Uterus (tissue), 4 donors: Measurements from ENCODE around the gene TGM2. TPM values are rescaled to one million over a fixed set of nuclear protein-coding genes. Genes with fewer than 3 reads are reported as not detected.

Experiments
- DNase-seq, 2 donors: peaks; one replicate each; pipeline ENCODE4 v3.0.0-alpha.2; 2019 to 2020
- H3K27ac ChIP-seq, 2 donors: fragments of 200-600 bp; sonication (generic); 1 replicate in 1 of 2; 2 replicates in 1 of 2; pipeline ENCODE4 v1.5.1; 2016 to 2018
- H3K27me3 ChIP-seq, 2 donors: fragments of 200-600 bp; sonication (generic); one replicate each; pipeline ENCODE4 v1.5.1; 2018 to 2019; ENCODE audit warnings: control low read depth in 1 of 2
- H3K36me3 ChIP-seq, 2 donors: fragments of 200-600 bp; sonication (generic); one replicate each; pipeline ENCODE4 v1.5.1; 2019; ENCODE audit warnings: control low read depth in 1 of 2
- H3K4me1 ChIP-seq, 2 donors: fragments of 200-600 bp; sonication (generic); one replicate each; pipeline ENCODE4 v1.5.1; 2018 to 2019; ENCODE audit warnings: control low read depth in 1 of 2
- H3K4me3 ChIP-seq, 2 donors: fragments of 200-600 bp; sonication (generic); 1 replicate in 1 of 2; 2 replicates in 1 of 2; pipeline ENCODE4 v1.5.1; 2018 to 2019; ENCODE audit warnings: mild to moderate bottlenecking in 1 of 2
- H3K9me3 ChIP-seq, 2 donors: fragments of 200-600 bp; sonication (generic); one replicate each; pipeline ENCODE4 v1.5.1; 2019; ENCODE audit warnings: control low read depth in 1 of 2
- POLR2A ChIP-seq, 2 donors: fragments of 450-650 bp; IDR thresholded peaks; one replicate each; pipeline ENCODE4 v1.6.1; 2016; ENCODE audit warnings: antibody characterized with exemption in 2 of 2, mild to moderate bottlenecking in 1 of 2, moderate library complexity in 1 of 2
- intact Hi-C: fragments of 100-400 bp; cut with DNase I; formaldehyde crosslinking; loops from one replicate; pipeline ENCODE4 v1.15.1; 2023; ENCODE audit warnings: low total_unique reads
- total RNA-seq, 4 donors: library from RNA; depleted of rRNA in 3 of 4; stranded (reverse); fragments of >200 nt in 3 of 4; gene quantifications; one replicate each; pipeline versions ENCODE4 v1.1.0 to v1.2.4, GENCODE V29; 2014 to 2023
- TF ChIP-seq, protein P1 (sequence below), 4 experiments: fragments of 200-600 bp in 2 of 4; fragments of 450-650 bp in 2 of 4; sonication (generic) in 2 of 4; IDR thresholded peaks; one replicate each; pipeline ENCODE4 v1.5.1; 2016 to 2019; ENCODE audit warnings: antibody characterized with exemption in 4 of 4, mild to moderate bottlenecking in 2 of 4, moderate library complexity in 1 of 4
- donor health status: DM: yes; HTN: yes; CAD: no.

TGM2 gene
- total RNA-seq, 4 donors from 2014 or later = 136 to 639 (median 209) TPM

DNA sequence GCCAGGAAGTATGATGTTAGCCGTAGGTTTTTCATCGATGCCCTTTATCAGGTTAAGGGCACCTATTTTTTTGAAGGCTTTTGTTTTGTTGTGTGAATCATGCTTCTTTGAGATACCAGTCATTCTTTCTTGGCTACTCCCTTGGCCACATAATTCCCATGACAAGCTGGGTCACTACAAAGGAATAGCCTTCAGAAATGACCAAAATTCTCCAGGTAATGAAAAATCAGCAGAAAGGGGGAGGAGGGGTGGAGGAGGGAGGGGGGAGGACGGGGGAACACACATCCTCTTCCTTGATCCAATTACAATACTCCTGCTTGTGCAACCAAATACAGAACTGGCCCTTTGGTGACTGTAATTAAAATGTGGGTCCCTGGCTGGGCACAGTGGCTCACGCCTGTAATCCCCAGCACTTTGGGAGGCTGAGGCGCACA is 21.7 kb upstream of the TGM2 start:
- Histone ChIP-seq H3K36me3 (no peaks in the 10 kb centered on the region), H3K27me3 (no peaks in the 10 kb centered on the region), H3K4me3 (no peak overlapping the region), H3K9me3 (no peaks in the 10 kb centered on the region), H3K27ac (no peak overlapping the region), H3K4me1 (peaks cover 0 to 6% of the 10 kb centered on the region in 2 donors)
- TF ChIP-seq POLR2A (IDR thresholded peaks at IDR 0.05) = no peak
- TF ChIP-seq, protein P1, sequence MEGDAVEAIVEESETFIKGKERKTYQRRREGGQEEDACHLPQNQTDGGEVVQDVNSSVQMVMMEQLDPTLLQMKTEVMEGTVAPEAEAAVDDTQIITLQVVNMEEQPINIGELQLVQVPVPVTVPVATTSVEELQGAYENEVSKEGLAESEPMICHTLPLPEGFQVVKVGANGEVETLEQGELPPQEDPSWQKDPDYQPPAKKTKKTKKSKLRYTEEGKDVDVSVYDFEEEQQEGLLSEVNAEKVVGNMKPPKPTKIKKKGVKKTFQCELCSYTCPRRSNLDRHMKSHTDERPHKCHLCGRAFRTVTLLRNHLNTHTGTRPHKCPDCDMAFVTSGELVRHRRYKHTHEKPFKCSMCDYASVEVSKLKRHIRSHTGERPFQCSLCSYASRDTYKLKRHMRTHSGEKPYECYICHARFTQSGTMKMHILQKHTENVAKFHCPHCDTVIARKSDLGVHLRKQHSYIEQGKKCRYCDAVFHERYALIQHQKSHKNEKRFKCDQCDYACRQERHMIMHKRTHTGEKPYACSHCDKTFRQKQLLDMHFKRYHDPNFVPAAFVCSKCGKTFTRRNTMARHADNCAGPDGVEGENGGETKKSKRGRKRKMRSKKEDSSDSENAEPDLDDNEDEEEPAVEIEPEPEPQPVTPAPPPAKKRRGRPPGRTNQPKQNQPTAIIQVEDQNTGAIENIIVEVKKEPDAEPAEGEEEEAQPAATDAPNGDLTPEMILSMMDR (IDR thresholded peaks at IDR 0.05) = no peak
- DNase-seq = no peak
- intact Hi-C loops = no loop called here

DNA sequence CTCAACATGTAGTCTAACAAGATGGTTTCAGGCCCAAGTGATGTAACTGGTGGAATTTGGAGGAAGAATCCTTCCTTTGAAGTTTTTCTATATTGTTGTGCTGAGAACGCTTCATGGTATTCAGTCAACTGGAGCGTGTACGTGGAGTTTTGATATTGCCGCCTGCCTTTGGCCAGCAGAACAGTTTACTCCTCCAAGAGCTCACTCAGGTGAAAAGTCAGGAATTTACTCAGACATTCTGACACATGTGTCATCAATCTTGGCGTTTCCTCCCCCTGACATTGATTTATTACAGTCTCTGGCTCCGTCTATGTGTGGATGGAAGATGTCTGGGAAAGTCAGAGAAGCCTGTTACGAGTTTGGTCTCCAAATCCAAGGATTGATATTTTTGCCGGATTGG is 19.0 kb upstream of the TGM2 start:
- H3K27ac ChIP-seq = no peak overlapping the region
- intact Hi-C loops = no loop called here
- no peak overlapping the region for H3K4me3 ChIP-seq
- H3K4me1 ChIP-seq = no peaks in the 10 kb centered on the region
- no peaks in the 10 kb centered on the region for H3K36me3 ChIP-seq
- H3K9me3 ChIP-seq = no peaks in the 10 kb centered on the region
- H3K27me3 ChIP-seq = no peaks in the 10 kb centered on the region
- no peak for DNase-seq
- TF ChIP-seq POLR2A (IDR thresholded peaks at IDR 0.05) = no peak
- TF ChIP-seq, protein P1 (IDR thresholded peaks at IDR 0.05) = no peak

DNA sequence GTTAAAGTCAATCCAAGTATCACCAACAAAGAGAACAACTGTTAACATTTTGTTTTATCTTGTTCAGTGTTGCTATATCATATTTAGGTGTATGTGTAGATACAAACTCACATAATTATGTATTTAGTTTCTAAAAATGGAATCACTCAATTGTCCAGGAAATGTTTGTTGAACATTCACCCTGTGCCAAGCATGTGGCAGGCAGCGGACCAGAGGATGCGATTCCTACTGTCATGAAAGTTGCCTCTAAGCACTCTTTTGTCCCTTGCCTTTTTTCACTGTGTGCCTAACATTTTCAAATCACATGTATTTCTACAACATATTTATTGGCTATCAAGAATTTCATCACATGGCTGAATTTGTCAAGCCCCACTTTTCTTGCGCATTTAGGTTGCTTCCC is 16.9 kb upstream of the TGM2 start:
- no peaks in the 10 kb centered on the region for H3K36me3 ChIP-seq

DNA sequence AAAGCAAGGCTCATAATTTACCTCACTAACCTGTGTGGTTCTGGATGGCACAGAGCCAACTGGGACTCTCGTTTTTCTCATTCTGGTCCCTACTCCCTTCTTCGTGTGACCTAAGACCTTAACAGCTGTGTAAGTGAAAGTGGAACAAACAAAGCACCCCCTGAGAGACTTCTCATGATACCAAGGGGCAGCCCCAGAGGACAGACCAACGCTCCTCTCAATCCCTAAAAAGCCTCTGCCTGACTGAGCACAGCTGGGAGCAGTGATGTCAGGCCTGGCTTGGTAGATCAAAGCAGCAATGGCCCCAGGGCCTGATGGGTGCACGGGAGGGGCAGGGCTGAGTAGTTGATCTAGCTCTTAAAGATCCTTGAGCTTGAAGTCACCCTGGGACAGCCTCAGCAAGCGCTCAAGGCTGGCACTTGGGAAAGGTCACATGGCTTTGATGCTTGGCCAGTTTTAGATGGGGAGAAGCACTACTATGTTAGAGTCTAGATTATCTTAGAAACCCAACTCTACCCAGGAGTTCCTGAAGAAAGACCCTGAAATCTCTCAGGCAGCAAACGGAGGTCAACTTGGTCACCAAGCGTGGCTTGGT is 16.2 kb upstream of the TGM2 start:
- DNase-seq = peak in 1 of 2 donors; percentile 11

More for the DNA sequence above, 16.9 kb upstream of the TGM2 start:
- H3K9me3 ChIP-seq = no peaks in the 10 kb centered on the region
- H3K27ac ChIP-seq = no peak overlapping the region
- H3K4me1 ChIP-seq = no peaks in the 10 kb centered on the region
- intact Hi-C loops = no loop called here
- DNase-seq = no peak
- no peak for TF ChIP-seq POLR2A (IDR thresholded peaks at IDR 0.05)
- TF ChIP-seq, protein P1 (IDR thresholded peaks at IDR 0.05) = no peak
- no peak overlapping the region for H3K4me3 ChIP-seq
- no peaks in the 10 kb centered on the region for H3K27me3 ChIP-seq

DNA sequence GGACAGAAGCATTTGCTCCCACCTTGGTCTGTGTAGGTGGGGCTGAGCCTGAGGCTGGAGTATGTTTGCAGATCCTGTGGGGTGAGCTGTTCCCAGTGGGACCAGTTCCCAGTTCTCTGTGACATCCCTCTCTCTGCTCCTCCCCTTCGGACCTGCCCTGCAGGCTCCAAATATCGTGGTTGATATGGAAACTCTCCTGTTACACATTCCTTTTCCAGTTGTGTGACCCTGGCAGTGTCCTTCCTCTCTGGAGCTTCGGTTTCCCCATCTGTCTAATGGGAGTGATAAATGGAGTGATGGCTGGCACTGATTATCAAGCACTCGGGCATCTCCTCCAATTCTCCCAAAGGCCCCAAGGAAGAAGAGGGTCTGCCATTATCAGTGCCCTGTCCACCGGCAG is 15.7 kb upstream of the TGM2 start:
- DNase-seq = peak in 1 of 2 donors; percentile 9

More for the DNA sequence above, 16.2 kb upstream of the TGM2 start:
- intact Hi-C loops = no loop called here
- Histone ChIP-seq H3K27ac (no peak overlapping the region), H3K36me3 (no peaks in the 10 kb centered on the region), H3K9me3 (no peaks in the 10 kb centered on the region), H3K27me3 (no peaks in the 10 kb centered on the region), H3K4me3 (no peak overlapping the region), H3K4me1 (no peaks in the 10 kb centered on the region)
- TF ChIP-seq, protein P1 (IDR thresholded peaks at IDR 0.05) = no peak
- TF ChIP-seq POLR2A (IDR thresholded peaks at IDR 0.05) = no peak

More for the DNA sequence above, 15.7 kb upstream of the TGM2 start:
- H3K36me3 ChIP-seq = no peaks in the 10 kb centered on the region
- H3K27ac ChIP-seq = no peak overlapping the region
- H3K9me3 ChIP-seq = no peaks in the 10 kb centered on the region
- H3K4me3 ChIP-seq = no peak overlapping the region
- no peaks in the 10 kb centered on the region for H3K27me3 ChIP-seq
- no peak for TF ChIP-seq POLR2A (IDR thresholded peaks at IDR 0.05)
- TF ChIP-seq, protein P1 (IDR thresholded peaks at IDR 0.05) = no peak
- intact Hi-C loops = no loop called here
- H3K4me1 ChIP-seq = no peaks in the 10 kb centered on the region
